HG02981 (cell line): ENCODE measurements around the gene OCSTAMP.

Experiments
- ATAC-seq: cut with Tn5 transposase; IDR thresholded peaks from one replicate; pipeline ENCODE4 v1.9.1; 2021; ENCODE audit warnings: mild to moderate bottlenecking, moderate library complexity; ENCODE audit not compliant: unreplicated experiment

The OCSTAMP gene

GRCh38 chr20:46550461-46550860 lies at the start of gene OCSTAMP:
OCSTAMP (minus strand) TSS chr20:46550654; CDS start chr20:46550560, 94 bp downstream.
- ATAC-seq = no peak

GRCh38 chr20:46599227-46599987 lies 49.0 kb upstream of the OCSTAMP start:
- no peak for ATAC-seq

- no peak for ATAC-seq
These were observed 45.5 kb upstream of the OCSTAMP start for GRCh38 chr20:46595933-46596332.

GRCh38 chr20:46594725-46595124 lies 44.3 kb upstream of the OCSTAMP start:
- no peak for ATAC-seq

- no peak for ATAC-seq
These were observed 42.3 kb upstream of the OCSTAMP start for GRCh38 chr20:46592580-46593362.

- ATAC-seq = no peak
These were observed 40.0 kb upstream of the OCSTAMP start for GRCh38 chr20:46590443-46590842.

GRCh38 chr20:46588532-46589511 lies 38.4 kb upstream of the OCSTAMP start:
- ATAC-seq = no peak

- no peak for ATAC-seq
These were observed 37.5 kb upstream of the OCSTAMP start for GRCh38 chr20:46587986-46588385.

- ATAC-seq = no peak
These were observed 36.3 kb upstream of the OCSTAMP start for GRCh38 chr20:46586724-46587123.

- no peak for ATAC-seq
These were observed 34.1 kb upstream of the OCSTAMP start for GRCh38 chr20:46584508-46584907.

GRCh38 chr20:46583411-46584214 lies 33.2 kb upstream of the OCSTAMP start:
- no peak for ATAC-seq

- ATAC-seq = no peak
These were observed 32.2 kb upstream of the OCSTAMP start for GRCh38 chr20:46582648-46583047.

GRCh38 chr20:46581391-46581790 lies 30.9 kb upstream of the OCSTAMP start:
- ATAC-seq = no peak

GRCh38 chr20:46580613-46581205 lies 30.3 kb upstream of the OCSTAMP start:
- no peak for ATAC-seq

- ATAC-seq = no peak
These were observed 28.3 kb upstream of the OCSTAMP start for GRCh38 chr20:46578745-46579144.

GRCh38 chr20:46576774-46577395 lies 26.4 kb upstream of the OCSTAMP start:
- ATAC-seq = no peak

GRCh38 chr20:46575937-46576461 lies 25.5 kb upstream of the OCSTAMP start:
- no peak for ATAC-seq

GRCh38 chr20:46575394-46575793 lies 24.9 kb upstream of the OCSTAMP start:
- no peak for ATAC-seq
